Mesothelial cell of epicardium (in vitro differentiated cells): ENCODE results near the gene MFSD6L. TPM values are rescaled to one million over a fixed set of nuclear protein-coding genes. Genes with fewer than 3 reads are reported as not detected.

ENCODE experiments used
- DNase-seq, 2 experiments: peaks; one replicate each; pipeline ENCODE4 v3.0.0; 2021; ENCODE audit warnings: low spot score in 2 of 2; ENCODE audit not compliant: unreplicated experiment in 2 of 2
- H3K27ac Mint-ChIP-seq: 2 replicates; pipeline ENCODE4 v1.8.0; 2021; ENCODE audit warnings: mixed read lengths
- H3K27me3 Mint-ChIP-seq: 2 replicates; pipeline ENCODE4 v1.8.0; 2021; ENCODE audit warnings: low read depth, mixed read lengths
- H3K36me3 Mint-ChIP-seq: 2 replicates; pipeline ENCODE4 v1.8.0; 2021; ENCODE audit warnings: mixed read lengths
- H3K4me1 Mint-ChIP-seq: 2 replicates; pipeline ENCODE4 v1.8.0; 2021; ENCODE audit warnings: mixed read lengths
- H3K4me3 Mint-ChIP-seq: 2 replicates; pipeline ENCODE4 v1.8.0; 2021; ENCODE audit warnings: mild to moderate bottlenecking, moderate library complexity, mixed read lengths
- H3K9me3 Mint-ChIP-seq: 2 replicates; pipeline ENCODE4 v1.8.0; 2021; ENCODE audit warnings: mixed read lengths
- total RNA-seq: library from RNA; stranded (reverse); gene quantifications from 3 replicates; pipeline ENCODE4 v1.2.1, GENCODE V29; 2021
- TF ChIP-seq, protein P1 (sequence below): fragments of 200-600 bp; sonication (generic); IDR thresholded peaks from one replicate; pipeline ENCODE4 v1.5.0; 2021; ENCODE audit warnings: antibody characterized with exemption; ENCODE audit not compliant: unreplicated experiment

MFSD6L gene
- total RNA-seq, 1 donor from 2014 or later = 4.0 TPM

DNA sequence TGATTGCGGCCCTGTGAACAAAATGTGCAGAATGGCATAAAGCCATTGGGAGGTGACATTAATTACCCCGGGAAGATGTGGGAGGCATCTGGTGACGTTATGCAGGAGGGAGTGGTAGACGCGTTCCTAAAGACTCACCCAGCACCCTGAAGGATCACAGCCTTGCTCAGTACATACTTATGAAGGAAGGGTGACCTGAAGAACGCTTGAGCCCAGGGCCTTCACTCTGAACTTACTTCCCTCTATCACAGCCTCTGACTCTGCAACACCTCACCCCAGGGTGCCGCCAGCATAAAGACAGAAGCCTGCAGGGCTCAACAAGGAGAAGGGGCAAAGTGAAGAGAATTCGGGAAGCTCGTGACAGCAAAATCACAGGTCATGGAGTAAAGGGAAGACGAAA is 9.4 kb downstream of the MFSD6L start:
- H3K9me3 Mint-ChIP-seq = peaks cover 8% of the 10 kb centered on the region
- TF ChIP-seq, protein P1, sequence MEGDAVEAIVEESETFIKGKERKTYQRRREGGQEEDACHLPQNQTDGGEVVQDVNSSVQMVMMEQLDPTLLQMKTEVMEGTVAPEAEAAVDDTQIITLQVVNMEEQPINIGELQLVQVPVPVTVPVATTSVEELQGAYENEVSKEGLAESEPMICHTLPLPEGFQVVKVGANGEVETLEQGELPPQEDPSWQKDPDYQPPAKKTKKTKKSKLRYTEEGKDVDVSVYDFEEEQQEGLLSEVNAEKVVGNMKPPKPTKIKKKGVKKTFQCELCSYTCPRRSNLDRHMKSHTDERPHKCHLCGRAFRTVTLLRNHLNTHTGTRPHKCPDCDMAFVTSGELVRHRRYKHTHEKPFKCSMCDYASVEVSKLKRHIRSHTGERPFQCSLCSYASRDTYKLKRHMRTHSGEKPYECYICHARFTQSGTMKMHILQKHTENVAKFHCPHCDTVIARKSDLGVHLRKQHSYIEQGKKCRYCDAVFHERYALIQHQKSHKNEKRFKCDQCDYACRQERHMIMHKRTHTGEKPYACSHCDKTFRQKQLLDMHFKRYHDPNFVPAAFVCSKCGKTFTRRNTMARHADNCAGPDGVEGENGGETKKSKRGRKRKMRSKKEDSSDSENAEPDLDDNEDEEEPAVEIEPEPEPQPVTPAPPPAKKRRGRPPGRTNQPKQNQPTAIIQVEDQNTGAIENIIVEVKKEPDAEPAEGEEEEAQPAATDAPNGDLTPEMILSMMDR = no peak
- no peak for DNase-seq
- H3K27ac Mint-ChIP-seq = no peak overlapping the region
- H3K4me3 Mint-ChIP-seq = no peak overlapping the region
- no peaks in the 10 kb centered on the region for H3K4me1 Mint-ChIP-seq
- H3K27me3 Mint-ChIP-seq = no peaks in the 10 kb centered on the region
- H3K36me3 Mint-ChIP-seq = peaks cover 3% of the 10 kb centered on the region

- no peak overlapping the region for H3K4me3 Mint-ChIP-seq
Observed at GRCh38 chr17:8788998-8789397, 10.2 kb downstream of the MFSD6L start.

DNA sequence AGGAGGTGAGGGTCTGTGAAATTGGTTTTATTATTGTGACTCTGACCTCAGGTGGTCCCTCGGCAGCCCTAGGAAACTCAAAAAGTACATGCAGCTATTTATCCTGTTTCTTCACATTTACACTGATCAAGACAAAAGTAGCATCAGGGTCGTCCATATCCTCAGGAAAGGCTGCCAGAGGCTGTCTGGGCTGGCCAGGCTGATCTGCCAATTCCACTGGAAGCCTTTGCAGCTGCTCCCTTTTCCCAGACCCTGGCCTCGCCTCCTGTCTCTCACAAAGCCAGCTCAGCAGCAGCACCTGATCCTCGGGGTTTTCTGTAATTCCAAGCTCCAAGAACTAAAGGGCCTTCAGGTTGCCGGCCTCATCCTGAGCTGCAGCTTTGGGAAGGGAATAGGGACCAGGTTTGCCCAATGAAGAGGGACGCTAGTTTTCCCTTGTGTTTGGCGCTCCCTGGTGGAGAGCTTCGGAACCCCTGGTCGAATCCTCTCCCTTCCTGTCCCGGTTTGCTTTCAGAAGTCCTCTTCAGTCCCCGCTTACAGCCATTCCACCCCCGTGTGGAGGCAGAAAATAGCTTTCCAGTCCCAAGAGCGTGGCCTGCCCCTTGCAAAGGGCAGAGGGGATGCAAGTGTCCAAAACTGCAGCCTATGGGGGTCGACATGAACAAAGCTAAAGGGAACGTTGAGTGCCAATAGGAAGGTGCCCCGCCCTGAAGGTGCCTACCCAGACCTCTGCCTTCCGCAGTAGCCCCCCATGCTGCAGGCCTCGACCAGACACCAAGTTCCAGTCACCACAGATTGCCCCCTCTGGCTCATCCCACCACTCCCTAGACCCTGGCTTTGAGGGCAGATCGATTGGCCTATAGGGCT is 13.4 kb downstream of the MFSD6L start:
- TF ChIP-seq, protein P1 = peak; percentile 93
- Mint-ChIP-seq H3K36me3 (peaks cover 4% of the 10 kb centered on the region), H3K4me1 (peaks cover 11% of the 10 kb centered on the region), H3K9me3 (peaks cover 6% of the 10 kb centered on the region), H3K27ac (no peak overlapping the region), H3K4me3 (no peak overlapping the region), H3K27me3 (no peaks in the 10 kb centered on the region)
- DNase-seq = peak; percentile 54 to 91

More at GRCh38 chr17:8788998-8789397, 10.2 kb downstream of the MFSD6L start:
- DNase-seq = no peak
- Mint-ChIP-seq H3K4me1 (no peaks in the 10 kb centered on the region), H3K36me3 (peaks cover 3% of the 10 kb centered on the region), H3K27ac (no peak overlapping the region), H3K9me3 (peaks cover 8% of the 10 kb centered on the region), H3K27me3 (no peaks in the 10 kb centered on the region)
- TF ChIP-seq, protein P1 = no peak

DNA sequence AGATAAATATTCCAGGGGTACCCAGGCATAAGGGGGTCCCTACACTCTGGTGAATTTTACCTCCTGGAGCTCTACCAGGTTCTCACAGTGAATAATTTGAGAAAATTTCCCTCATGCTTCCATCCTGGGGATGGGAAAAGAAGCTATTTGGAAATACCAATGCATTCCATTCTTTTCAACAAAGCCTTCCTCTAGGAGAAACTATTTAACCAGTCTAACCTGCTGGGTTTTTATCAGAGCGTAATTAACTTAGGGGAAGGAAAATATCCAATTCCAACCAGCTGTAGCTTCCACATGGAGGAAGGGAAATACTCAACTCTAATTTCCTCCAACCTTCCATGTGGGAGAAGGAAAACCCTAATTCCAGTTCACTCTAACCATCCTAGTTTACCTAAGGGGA is 17.0 kb downstream of the MFSD6L start:
- Mint-ChIP-seq H3K27ac (peak overlapping the region; percentile 68), H3K36me3 (peaks cover 4% of the 10 kb centered on the region), H3K9me3 (peaks cover 25% of the 10 kb centered on the region), H3K4me1 (peaks cover 11% of the 10 kb centered on the region), H3K4me3 (no peak overlapping the region), H3K27me3 (no peaks in the 10 kb centered on the region)
- TF ChIP-seq, protein P1 = no peak
- no peak for DNase-seq

GRCh38 chr17:8781776-8782175 is 17.4 kb downstream of the MFSD6L start:
- H3K27ac Mint-ChIP-seq = peak overlapping the region; percentile 68
- peaks cover 27% of the 10 kb centered on the region for H3K9me3 Mint-ChIP-seq
- peaks cover 11% of the 10 kb centered on the region for H3K4me1 Mint-ChIP-seq
- H3K4me3 Mint-ChIP-seq = no peak overlapping the region
- DNase-seq = no peak
- H3K36me3 Mint-ChIP-seq = peaks cover 4% of the 10 kb centered on the region
- H3K27me3 Mint-ChIP-seq = no peaks in the 10 kb centered on the region
- TF ChIP-seq, protein P1 = no peak
